HG03025 (cell line): ENCODE results near the gene ZNF626.
"Not testable (repeated sequence)": the region's sequence is repeated elsewhere in the genome, so short reads cannot be mapped to it uniquely, and the experiment has no call there.

ENCODE experiments used
- ATAC-seq: cut with Tn5 transposase; IDR thresholded peaks from one replicate; pipeline ENCODE4 v1.9.1; 2021; ENCODE audit warnings: mild to moderate bottlenecking, moderate library complexity; ENCODE audit not compliant: unreplicated experiment, low FRiP score

ZNF626 gene

GRCh38 chr19:20661150-20661819, at the start of gene ZNF626:
ZNF626 (minus strand) TSS chr19:20661571; CDS start chr19:20661446, 125 bp downstream.
- no peak for ATAC-seq

GRCh38 chr19:20669263-20669662, 7.9 kb upstream of the ZNF626 start:
- no peak for ATAC-seq

GRCh38 chr19:20667281-20667680, 5.9 kb upstream of the ZNF626 start:
- ATAC-seq: no peak

- no peak for ATAC-seq
Observed at GRCh38 chr19:20664901-20665781, 3.8 kb upstream of the ZNF626 start.

- ATAC-seq: not testable (repeated sequence)
Observed at GRCh38 chr19:20664475-20664874, 3.1 kb upstream of the ZNF626 start.

GRCh38 chr19:20662421-20663105, 1.2 kb upstream of the ZNF626 start:
- ATAC-seq: no peak

- ATAC-seq: no peak
Observed at GRCh38 chr19:20660473-20661140, 764 bp downstream of the ZNF626 start.

GRCh38 chr19:20640545-20640944, 20.8 kb downstream of the ZNF626 start:
- ATAC-seq: no peak

- no peak for ATAC-seq
Observed at GRCh38 chr19:20640023-20640422, 21.3 kb downstream of the ZNF626 start.

- not testable (repeated sequence) for ATAC-seq
Observed at GRCh38 chr19:20624560-20624959, 36.8 kb downstream of the ZNF626 start.

GRCh38 chr19:20616071-20616470, 45.3 kb downstream of the ZNF626 start:
- ATAC-seq: no peak

GRCh38 chr19:20614971-20615370, 46.4 kb downstream of the ZNF626 start:
- not testable (repeated sequence) for ATAC-seq

GRCh38 chr19:20612711-20613316, 48.6 kb downstream of the ZNF626 start:
- no peak for ATAC-seq

- no peak for ATAC-seq
Observed at GRCh38 chr19:20611866-20612265, 49.5 kb downstream of the ZNF626 start.

- ATAC-seq: no peak
Observed at GRCh38 chr19:20607943-20608342, 53.4 kb downstream of the ZNF626 start.
